GM18907 (cell line): Measurements from ENCODE around the gene RTKN2.

ENCODE experiments used
- ATAC-seq: cut with Tn5 transposase; IDR thresholded peaks from one replicate; pipeline ENCODE4 v1.9.1; 2021; ENCODE audit warnings: mild to moderate bottlenecking, moderate library complexity; ENCODE audit not compliant: unreplicated experiment

RTKN2 gene

GRCh38 chr10:62230344-62231121 is 38.1 kb downstream of the RTKN2 start:
- ATAC-seq, result no peak

GRCh38 chr10:62225362-62225761 is 43.3 kb downstream of the RTKN2 start:
- ATAC-seq, result no peak

DNA sequence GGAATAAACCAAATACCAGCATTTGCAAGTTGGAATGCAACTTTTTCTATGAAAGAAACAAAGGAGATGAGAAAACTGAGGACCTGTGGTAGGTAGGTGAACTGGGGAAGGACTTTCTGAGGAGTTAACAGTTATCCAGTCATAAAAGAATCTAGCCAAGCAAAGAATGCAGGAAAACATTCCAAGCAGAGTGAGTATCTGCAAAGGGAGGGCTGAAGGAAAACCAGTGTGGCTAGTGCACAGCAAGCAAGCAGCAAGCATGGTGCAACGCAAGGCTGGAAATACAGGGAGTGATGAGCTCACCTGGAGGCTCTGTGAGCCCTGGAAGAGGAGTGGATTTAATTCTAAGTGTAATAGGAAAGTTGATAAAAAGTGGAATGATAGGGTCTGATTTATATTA is 44.0 kb downstream of the RTKN2 start:
- no peak for ATAC-seq

DNA sequence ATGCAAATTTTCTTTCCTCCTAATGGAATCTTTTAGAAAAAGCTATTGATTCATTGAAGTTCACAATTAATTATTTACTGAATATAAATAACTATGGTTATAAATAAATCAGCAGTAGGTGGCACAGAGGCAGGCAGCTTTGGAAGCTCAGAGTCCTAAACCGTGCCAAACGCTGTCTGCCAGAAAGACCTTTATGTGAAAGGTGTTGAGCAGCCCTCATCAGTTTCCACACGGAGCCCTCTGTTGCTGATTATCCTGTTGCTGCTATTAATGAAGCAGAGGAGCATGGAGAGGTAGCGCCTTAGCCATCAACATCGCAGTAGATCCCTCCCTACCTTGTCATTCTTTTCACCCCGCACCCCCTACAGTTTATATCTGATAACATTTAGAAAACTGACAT is 51.0 kb downstream of the RTKN2 start:
- ATAC-seq, result no peak

DNA sequence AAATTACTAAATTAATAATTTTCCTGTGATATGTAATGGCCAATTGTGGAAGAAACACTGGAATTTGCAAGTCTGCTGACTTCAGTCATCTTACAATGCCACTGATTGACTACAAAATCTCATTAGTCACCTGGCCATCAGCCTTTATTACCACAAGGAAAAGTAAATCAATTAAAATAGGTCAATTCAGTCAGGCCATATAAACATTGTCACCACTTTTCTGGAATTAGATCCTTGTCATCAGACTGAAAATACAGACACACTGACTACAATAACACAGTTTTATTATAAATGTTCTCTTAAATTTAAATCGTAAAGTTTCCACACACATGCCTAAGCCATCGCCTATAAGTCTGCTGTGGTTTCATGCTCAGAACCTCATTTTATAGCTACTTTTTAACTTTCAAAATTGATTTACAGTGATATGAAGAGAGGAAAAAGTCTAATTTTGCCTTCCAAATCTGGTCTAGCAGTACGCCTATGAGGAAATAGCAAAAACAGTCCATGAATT is 54.2 kb downstream of the RTKN2 start:
- ATAC-seq, result no peak

GRCh38 chr10:62205750-62206399 is 62.8 kb downstream of the RTKN2 start:
- no peak for ATAC-seq

DNA sequence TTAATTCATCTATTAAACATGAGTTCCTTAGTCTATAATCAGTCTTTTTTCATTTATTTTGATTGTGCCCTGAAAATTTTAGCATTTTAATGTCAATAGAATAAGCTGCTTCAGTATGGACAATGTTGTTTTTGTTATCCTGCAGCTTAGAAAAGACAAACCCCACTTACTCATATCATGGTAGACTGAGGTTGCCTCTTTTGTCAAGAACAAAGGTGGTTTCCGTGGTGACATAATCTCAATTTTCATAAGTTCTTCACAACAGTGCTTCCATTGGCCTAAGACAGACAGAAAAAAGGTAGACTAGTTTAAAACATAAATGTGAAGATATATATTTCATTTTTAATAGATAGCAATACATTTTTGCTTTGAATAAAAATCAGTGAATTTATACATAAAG is 69.1 kb downstream of the RTKN2 start:
- ATAC-seq, result peak; percentile 84

DNA sequence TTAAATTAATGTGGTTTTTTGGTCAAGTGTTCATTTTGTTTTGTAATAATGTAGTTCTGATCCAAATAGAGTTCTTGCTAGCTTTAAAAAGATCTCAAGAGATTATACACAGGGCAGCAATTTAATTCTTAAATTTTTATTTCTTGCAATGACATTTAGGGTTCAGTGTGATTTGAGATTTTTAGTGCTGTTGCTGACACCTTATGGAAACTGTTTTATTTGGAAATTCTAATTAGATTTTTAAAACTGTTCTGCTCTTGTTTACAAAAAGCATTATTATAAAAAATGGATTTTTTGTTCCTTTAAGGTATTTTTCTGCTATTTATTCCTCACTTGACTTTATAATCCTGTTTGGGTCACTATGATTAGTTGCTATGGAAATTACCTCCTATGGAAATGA is 72.1 kb downstream of the RTKN2 start:
- ATAC-seq, result no peak

- no peak for ATAC-seq
Measured at GRCh38 chr10:62195675-62195926, 73.0 kb downstream of the RTKN2 start.

DNA sequence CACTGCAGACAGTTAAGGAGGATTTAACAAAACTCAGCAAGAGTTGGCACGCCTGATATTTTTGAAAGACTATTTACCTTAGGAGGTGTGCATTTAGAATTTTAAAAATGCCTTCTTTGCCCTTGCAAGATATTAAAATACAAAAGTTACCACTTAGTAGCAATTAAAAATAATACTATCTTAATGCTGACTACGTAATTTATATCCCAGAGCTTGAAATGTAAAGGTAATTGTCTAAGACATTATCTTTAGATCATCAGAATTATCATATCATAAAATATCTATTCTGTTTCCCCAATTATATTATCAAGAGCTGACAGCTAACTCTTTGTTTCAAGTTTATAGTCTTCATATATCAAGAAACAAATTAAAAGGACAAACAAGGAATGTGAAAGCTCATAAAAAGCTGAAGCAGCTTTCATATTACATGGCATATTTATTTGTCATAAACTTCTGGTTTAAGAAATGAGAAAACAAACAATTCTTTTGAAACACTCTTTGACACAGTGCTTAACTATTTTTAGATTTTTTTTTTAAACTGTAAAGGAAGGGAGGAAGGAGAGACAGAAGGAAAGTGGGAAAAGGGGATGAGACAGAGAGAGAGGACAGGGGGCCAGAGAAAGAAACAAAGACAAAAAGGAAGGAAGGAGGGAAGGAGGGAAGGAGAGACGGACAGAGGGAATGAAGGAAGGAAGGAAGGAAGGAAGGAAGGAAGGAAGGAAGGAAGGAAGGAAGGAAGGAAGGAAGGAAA is 73.5 kb downstream of the RTKN2 start:
- ATAC-seq, result no peak

- ATAC-seq, result no peak
Measured at GRCh38 chr10:62193479-62193878, 75.2 kb downstream of the RTKN2 start.

DNA sequence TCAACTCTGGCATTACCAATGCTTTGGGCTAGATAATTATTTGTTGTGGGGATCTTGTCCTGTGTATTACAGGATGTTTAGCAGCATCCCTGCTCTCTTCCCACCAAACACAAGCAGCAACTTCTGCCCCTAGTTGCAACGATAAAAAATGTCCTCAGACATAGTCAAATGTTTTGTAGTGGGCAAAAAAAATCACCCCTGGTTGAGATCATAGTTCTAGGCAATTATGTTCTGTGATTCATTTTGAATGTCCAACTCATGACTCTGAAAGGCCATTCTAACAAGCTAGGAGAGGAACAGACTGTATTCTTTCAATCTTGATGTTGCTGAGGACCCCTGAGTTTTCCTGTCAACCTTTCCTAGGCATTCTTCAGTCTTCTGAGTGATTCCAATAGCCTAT is 79.5 kb downstream of the RTKN2 start:
- no peak for ATAC-seq

GRCh38 chr10:62188021-62188616 is 80.5 kb downstream of the RTKN2 start:
- peak; percentile 40 for ATAC-seq

GRCh38 chr10:62186999-62187675 is 81.5 kb downstream of the RTKN2 start:
- ATAC-seq, result no peak

- ATAC-seq, result no peak
Measured at GRCh38 chr10:62185919-62186692, 82.5 kb downstream of the RTKN2 start.

- no peak for ATAC-seq
Measured at GRCh38 chr10:62183857-62184795, 84.5 kb downstream of the RTKN2 start.

DNA sequence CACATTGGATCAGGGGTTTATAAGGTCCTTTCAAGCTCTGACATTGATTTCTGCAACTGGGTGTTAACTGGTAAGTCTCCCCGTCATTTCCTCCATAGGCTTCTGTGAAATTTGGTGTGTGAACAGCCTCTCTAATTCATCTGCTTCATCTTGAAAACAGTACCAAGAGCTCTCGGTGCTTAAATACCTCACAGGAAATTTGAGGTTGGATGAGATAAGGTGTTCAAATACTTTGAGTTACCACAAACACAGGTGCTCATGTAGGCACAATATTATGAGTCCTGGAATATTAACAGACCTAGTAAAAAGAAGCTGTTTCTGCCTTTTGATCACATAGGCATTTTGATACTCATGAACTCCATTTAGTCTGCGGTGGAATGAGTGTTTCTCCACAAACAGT is 85.2 kb downstream of the RTKN2 start:
- peak; percentile 81 for ATAC-seq

DNA sequence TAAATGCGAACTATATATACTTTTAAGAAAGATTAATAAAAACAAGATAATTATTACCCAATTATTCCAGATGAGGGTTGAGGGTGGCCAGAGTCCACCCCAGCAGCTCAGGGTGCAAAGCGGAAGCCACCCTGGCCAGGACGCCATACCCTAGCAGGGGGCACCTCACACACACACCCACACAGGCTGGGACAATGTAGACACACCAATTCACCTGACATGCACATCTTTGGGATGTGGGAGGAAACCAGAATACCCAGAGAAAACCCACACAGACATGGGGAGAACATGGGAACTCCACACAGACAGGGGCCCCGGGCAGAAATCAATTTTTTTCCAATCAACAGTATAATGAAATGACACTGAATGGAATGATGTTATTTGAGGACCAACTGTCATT is 86.0 kb downstream of the RTKN2 start:
- ATAC-seq, result no peak

DNA sequence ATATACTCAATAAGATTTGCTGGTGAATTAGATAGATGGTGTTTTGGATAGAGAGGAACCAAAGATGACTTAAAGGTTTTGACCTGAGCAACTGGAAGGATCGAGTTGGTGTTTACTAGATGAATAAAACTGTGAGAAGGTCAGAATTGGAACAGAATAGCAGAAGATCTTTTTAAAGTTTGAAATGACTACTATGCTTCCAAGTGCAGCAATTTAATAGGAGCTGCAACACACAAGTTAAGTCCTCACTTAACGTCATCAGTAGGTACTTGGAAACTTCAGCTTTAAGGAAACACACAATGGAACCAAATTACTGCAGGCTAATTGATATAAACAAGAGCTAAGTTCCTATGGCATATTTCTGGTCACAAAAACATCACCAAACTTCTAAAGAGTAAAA is 86.5 kb downstream of the RTKN2 start:
- no peak for ATAC-seq
